ENCODE measurements around the gene WDR76. TPM values are rescaled to one million over a fixed set of nuclear protein-coding genes. Genes with fewer than 3 reads are reported as not detected.

Gene WDR76
- total RNA-seq, 1 donor from 2014 or later = 6.6 TPM

DNA sequence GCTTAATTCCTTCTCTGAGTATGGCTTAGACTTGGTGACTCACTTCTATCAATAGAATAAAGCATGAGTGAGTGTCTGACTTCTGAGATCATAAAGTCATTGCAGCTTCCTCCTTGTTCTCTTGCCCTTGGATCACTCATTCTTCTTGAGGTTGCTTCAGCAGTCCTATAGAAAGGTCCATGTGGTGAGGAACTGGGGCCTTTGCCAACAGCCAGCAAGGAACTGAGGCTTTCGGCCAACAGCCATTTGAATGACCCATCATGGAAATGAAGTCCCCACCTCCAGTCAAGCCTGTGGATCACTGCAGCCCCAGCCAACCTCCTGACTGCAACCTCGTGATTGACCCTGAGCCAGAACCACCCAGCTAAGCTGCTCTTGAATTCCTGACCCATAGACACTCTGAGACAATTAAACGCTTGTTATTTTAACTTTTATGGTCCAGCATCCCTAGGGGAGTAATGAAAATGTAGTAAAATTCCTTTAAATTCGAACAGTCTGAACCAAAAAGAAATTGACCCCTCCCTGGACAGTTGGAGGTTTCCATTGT is 84.5 kb downstream of the WDR76 start:
- peak; percentile 73 for DNase-seq (ENCODE audit: extremely low read depth, low read depth, low spot score)

DNA sequence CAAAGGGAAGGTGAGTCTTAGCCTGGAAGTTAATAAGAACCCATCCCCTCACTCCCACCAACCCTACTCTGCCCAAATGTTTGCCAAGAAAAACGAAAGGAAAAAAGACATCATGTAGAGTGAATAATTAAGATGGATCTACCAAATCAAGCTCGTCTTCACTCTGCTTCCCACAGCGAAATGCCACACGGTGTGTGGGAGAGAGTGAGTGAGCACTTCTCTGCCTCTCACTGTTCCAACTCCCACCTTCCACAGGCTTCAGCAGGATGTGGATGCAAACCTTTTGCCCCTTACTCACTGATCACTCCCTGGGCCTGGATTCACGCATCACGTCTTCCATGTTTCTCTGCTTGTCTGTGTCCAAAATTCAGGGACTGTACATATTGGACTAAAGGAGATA is 85.4 kb downstream of the WDR76 start:
- no peak for DNase-seq (ENCODE audit: extremely low read depth, low read depth, low spot score)

DNA sequence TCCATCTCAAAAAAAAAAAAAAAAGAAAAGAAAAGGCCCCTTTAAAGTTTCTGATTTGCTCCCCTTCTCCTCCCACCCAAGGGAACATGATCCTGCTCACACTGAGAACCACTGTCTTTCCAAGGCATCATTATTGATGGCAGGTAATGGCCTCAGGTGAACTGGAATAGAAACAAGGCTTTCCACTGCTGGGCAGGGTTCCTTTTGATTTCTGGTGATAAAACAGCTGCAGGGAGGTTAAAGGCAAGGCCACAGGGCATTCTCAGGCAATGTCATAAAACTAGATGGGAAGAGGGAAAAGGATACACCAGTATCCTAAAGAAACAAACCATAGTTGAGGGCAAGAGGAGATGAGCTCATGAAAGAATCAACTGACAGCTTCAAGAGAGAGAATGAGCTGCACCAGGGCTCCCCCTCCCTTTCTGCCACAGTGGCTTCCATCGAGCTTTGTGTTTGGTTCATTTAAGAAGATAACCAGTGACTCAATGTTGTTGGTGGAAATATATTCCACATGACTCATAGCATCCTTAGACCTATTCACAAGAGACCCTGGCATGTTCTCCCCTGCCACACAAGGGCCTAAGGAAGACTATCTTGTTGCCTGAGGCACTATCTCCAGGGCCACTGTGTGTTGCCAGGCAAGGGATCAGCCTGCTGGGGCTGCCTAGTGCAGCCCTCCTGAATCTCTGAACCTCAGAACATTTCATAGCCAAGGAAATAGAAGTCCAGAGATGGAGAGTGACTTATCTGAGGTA is 86.4 kb downstream of the WDR76 start:
- DNase-seq (ENCODE audit: extremely low read depth, low read depth, low spot score) = peak; percentile 98

DNA sequence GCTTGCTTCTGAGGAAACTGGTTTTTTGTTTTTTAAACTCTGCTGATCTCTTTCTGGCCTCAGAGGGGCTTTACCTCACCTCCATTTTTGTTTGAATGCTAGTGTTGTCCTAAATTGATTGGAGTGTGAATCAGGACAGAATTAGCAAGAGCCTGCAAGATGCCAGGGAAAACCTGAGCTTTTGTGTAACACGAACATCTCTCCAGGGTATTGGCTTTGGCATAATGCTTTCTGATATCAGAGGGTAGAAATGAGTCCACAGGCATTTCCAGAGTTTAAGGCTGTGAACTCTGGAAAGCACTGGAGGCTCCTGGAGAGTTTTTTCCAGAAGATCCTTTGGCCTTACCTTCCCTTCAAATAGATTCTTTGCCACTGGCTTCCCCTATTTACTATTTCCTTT is 87.1 kb downstream of the WDR76 start:
- DNase-seq (ENCODE audit: extremely low read depth, low read depth, low spot score) = no peak

DNA sequence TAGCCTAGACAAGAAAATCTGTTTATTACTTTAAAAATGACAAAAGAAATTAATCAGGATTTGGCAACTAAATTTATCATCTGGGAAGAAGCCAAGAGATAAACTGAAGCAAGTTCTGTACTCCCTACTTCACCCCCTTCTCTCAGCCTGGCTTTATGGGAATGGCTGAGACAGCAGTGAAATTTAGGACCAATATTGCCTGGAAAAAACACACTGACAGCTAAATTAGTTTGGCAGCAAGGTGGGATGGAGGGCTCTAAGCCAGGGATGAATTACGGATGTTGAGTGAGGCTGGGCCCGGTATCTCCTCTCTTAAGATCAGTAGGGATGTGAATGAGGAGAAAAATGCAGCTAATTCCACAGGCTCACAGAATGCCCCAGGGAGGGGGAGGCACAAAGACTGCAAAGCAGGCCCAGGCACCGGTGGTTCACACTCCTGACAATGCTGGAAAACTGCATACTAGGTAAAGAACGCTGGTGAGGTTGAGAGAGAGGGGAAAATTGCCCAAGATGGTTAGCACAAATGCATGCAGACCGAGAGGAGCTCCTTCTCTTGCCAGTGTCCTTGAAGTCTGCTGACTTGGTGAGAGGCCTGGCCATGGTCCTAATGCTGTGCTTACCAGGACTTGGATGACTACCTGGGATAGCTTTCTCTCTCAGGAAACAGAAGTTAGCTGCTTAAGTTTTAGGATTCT is 89.0 kb downstream of the WDR76 start:
- DNase-seq (ENCODE audit: extremely low read depth, low read depth, low spot score) = no peak

DNA sequence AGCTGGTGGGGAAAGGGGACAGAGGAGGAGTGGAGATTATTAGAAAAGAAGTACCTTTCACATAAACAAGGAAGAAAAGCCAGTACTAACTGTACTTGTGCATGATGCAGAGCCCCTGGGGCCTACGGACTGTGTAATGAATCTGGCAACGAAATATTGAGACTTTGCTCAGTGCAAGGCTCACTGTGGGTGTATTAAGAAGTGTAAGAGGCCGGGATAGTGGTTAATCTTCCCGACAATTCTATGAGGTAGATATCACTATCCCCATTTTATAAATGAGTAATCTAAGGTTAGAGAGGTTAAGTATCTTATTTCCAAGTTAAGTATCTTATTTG is 89.5 kb downstream of the WDR76 start:
- DNase-seq (ENCODE audit: extremely low read depth, low read depth, low spot score) = no peak

Other genes starting within 250 kb of the WDR76 start
- gene PPIP5K1, start 236.8 kb upstream of the WDR76 start, total RNA-seq = 10.8 and 13.1 TPM in 2 replicates
- not detected in 2 replicates for gene CKMT1B, start 233.0 kb upstream of the WDR76 start, total RNA-seq
- 0.15 TPM in 1 of 2 replicates, not detected in the other for gene STRC, start 208.2 kb upstream of the WDR76 start, total RNA-seq
- 0.10 and 0.29 TPM in 2 replicates for gene CATSPER2, start 178.2 kb upstream of the WDR76 start, total RNA-seq
- gene CKMT1A, start 133.1 kb upstream of the WDR76 start, total RNA-seq = not detected in 2 replicates
- gene PDIA3, start 80.6 kb upstream of the WDR76 start, total RNA-seq = 425 and 497 TPM in 2 replicates
- gene ELL3, start 50.0 kb upstream of the WDR76 start, total RNA-seq = 2.1 and 3.6 TPM in 2 replicates
- gene SERF2, start 34.7 kb upstream of the WDR76 start, total RNA-seq = 1,411 and 2,053 TPM in 2 replicates
- not detected in 2 replicates for gene SERINC4, start 26.8 kb upstream of the WDR76 start, total RNA-seq
- 14.8 and 17.2 TPM in 2 replicates for gene HYPK, start 26.4 kb upstream of the WDR76 start, total RNA-seq
- 16.5 and 18.8 TPM in 2 replicates for gene MFAP1, start 2.3 kb upstream of the WDR76 start, total RNA-seq